ENCODE data around the gene PDZD2.

- TF ChIP-seq CTCF (IDR thresholded peaks at IDR 0.05) (no peak), POLR2A (IDR thresholded peaks at IDR 0.05) (no peak)
Measured at GRCh38 chr5:31982621-31983020, 343.7 kb downstream of the PDZD2 start.

All from heart left ventricle (tissue), 13 donors.